Panc1 (cell line): ENCODE measurements around the gene FPR2. TPM values are rescaled to one million over a fixed set of nuclear protein-coding genes. Genes with fewer than 3 reads are reported as not detected.

Source experiments
- ATAC-seq: fragments of 200-7000 bp; cut with Tn5 transposase; 2 replicates; pipeline ENCODE4 v1.9.1; 2020; ENCODE audit warnings: mild to moderate bottlenecking, moderate library complexity
- BruUV-seq: library from RNA; stranded (reverse); fragments of 400-500 nt; replicated peaks from 2 replicates; lab custom pipeline; 2021; lab: Mats Ljungman, UMichigan
- CTCF ChIA-PET: fragments of 300-600 bp; sonication (Branson Sonifier 250); formaldehyde crosslinking; loops from one replicate; lab custom pipeline; 2022; ENCODE audit warnings: antibody characterized with exemption; lab: Charles Lee
- POLR2A ChIA-PET: fragments of 300-600 bp; sonication (Branson Sonifier 250); formaldehyde crosslinking; loops from one replicate; lab custom pipeline; 2022; ENCODE audit warnings: antibody characterized with exemption; lab: Charles Lee
- DNase-seq: peaks from one replicate; pipeline ENCODE4 v3.0.0-alpha.2; 2010; ENCODE audit warnings: low read depth, low spot score
- H3K27ac ChIP-seq: 2 replicates; pipeline ENCODE4 v1.5.1; 2011; ENCODE audit warnings: mild to moderate bottlenecking, low read length, inconsistent platforms
- H3K27me3 ChIP-seq: fragments of 200-500 bp; sonication (Bioruptor generic); 2 replicates; pipeline ENCODE4 v1.6.0; 2014; ENCODE audit warnings: low read length, inconsistent platforms; ENCODE audit not compliant: control insufficient read depth, insufficient read depth
- H3K36me3 ChIP-seq: fragments of 200-500 bp; sonication (Bioruptor generic); 2 replicates; pipeline ENCODE4 v1.5.1; 2014; ENCODE audit warnings: inconsistent platforms, mild to moderate bottlenecking, low read length, moderate library complexity; ENCODE audit not compliant: control insufficient read depth, insufficient read depth
- H3K4me1 ChIP-seq: 2 replicates; pipeline ENCODE4 v1.5.1; 2011; ENCODE audit warnings: inconsistent platforms, mild to moderate bottlenecking, low read length, moderate library complexity; ENCODE audit not compliant: control insufficient read depth, insufficient read depth
- H3K4me3 ChIP-seq, 2 experiments: 2 replicates each; pipeline ENCODE4 v1.5.1; 2011 to 2012; ENCODE audit warnings: low read depth in 2 of 2, low read length in 2 of 2, mild to moderate bottlenecking in 2 of 2, inconsistent platforms in 1 of 2, moderate library complexity in 1 of 2
- H3K9me3 ChIP-seq: fragments of 200-500 bp; sonication (Bioruptor generic); 2 replicates; pipeline ENCODE4 v1.5.1; 2014; ENCODE audit warnings: low read depth, mild to moderate bottlenecking, inconsistent platforms, low read length, moderate library complexity; ENCODE audit not compliant: control insufficient read depth, insufficient read depth
- CTCF ChIP-seq: fragments of 450-650 bp; IDR thresholded peaks from 2 replicates; pipeline ENCODE4 v1.5.1; 2017; ENCODE audit warnings: mild to moderate bottlenecking
- POLR2AphosphoS5 ChIP-seq: IDR thresholded peaks from 2 replicates; pipeline ENCODE4 v1.6.1; 2012; ENCODE audit warnings: mild to moderate bottlenecking, low read depth, low read length, moderate library complexity
- REST ChIP-seq, 2 experiments: IDR thresholded peaks; 2 replicates each; pipeline ENCODE4 v1.6.1; 2011 to 2012; ENCODE audit warnings: low read depth in 2 of 2, control low read depth in 1 of 2, low read length in 1 of 2, mild to moderate bottlenecking in 1 of 2, moderate library complexity in 1 of 2; ENCODE audit not compliant: insufficient read depth in 1 of 2
- SIN3A ChIP-seq: IDR thresholded peaks from 2 replicates; pipeline ENCODE4 v1.6.1; 2012; ENCODE audit warnings: low read depth, mild to moderate bottlenecking, low read length, moderate library complexity, borderline replicate concordance; ENCODE audit not compliant: insufficient read depth
- TCF7L2 ChIP-seq: IDR thresholded peaks from 2 replicates; pipeline ENCODE4 v1.6.1; 2011; ENCODE audit warnings: mild to moderate bottlenecking, low read depth, low read length, inconsistent platforms
- in situ Hi-C: cut with HindIII; loops from 2 replicates; pipeline ENCODE4 v1.10.0; 2016; ENCODE audit warnings: low sequenced_read_pairs, low pct_unique_long_range_greater_than_20kb
- intact Hi-C: fragments of 100-400 bp; cut with micrococcal nuclease; formaldehyde crosslinking; loops from one replicate; pipeline ENCODE4 v1.10.0; 2022; ENCODE audit not compliant: unreplicated experiment
- total RNA-seq: library from RNA; stranded (reverse); gene quantifications from one replicate; pipeline ENCODE4 v1.2.1, GENCODE V29; 2021; ENCODE audit not compliant: unreplicated experiment

Gene FPR2
- total RNA-seq, 1 experiment from 2014 or later: not detected

- CTCF ChIA-PET: no interaction called here
- Histone ChIP-seq H3K27me3 (no peaks in the 10 kb centered on the region), H3K4me1 (no peaks in the 10 kb centered on the region), H3K27ac (no peak overlapping the region), H3K9me3 (no peaks in the 10 kb centered on the region), H3K36me3 (no peaks in the 10 kb centered on the region), H3K4me3 (no peak overlapping the region)
- POLR2A ChIA-PET: no interaction called here
- no TSS peak for BruUV-seq
- ATAC-seq (no peak), DNase-seq (no peak)
- intact Hi-C loops (no loop called here), in situ Hi-C loops (no loop called here)
- no peak for TF ChIP-seq CTCF
- TF ChIP-seq POLR2AphosphoS5: no peak
- no peak for TF ChIP-seq REST (IDR thresholded peaks at IDR 0.05; ENCODE audit: insufficient read depth in 1 of 2, low read depth in 2 of 2, low read length in 1 of 2)
- TF ChIP-seq TCF7L2: no peak
- TF ChIP-seq SIN3A: no peak
These were observed 14.2 kb upstream of the FPR2 start for GRCh38 chr19:51746731-51747130.

- Histone ChIP-seq H3K4me1 (no peaks in the 10 kb centered on the region), H3K27me3 (no peaks in the 10 kb centered on the region), H3K9me3 (no peaks in the 10 kb centered on the region), H3K27ac (no peak overlapping the region), H3K4me3 (no peak overlapping the region), H3K36me3 (no peaks in the 10 kb centered on the region)
- in situ Hi-C loops (no loop called here), intact Hi-C loops (no loop called here)
- ATAC-seq (no peak), DNase-seq (no peak)
- POLR2A ChIA-PET: no interaction called here
- TF ChIP-seq TCF7L2 (no peak), POLR2AphosphoS5 (no peak), CTCF (no peak), REST (IDR thresholded peaks at IDR 0.05; ENCODE audit: insufficient read depth in 1 of 2, low read depth in 2 of 2, low read length in 1 of 2) (no peak), SIN3A (no peak)
- BruUV-seq: no TSS peak
- CTCF ChIA-PET: no interaction called here
These were observed 11.0 kb upstream of the FPR2 start for GRCh38 chr19:51749979-51750378.
